GM19035 (cell line): Measurements from ENCODE around the gene ADRA2B.
"Not testable (repeated sequence)": the region's sequence is repeated elsewhere in the genome, so short reads cannot be mapped to it uniquely, and the experiment has no call there.

ENCODE experiments used
- ATAC-seq: cut with Tn5 transposase; IDR thresholded peaks from one replicate; pipeline ENCODE4 v1.9.1; 2021; ENCODE audit not compliant: unreplicated experiment

The ADRA2B gene

DNA sequence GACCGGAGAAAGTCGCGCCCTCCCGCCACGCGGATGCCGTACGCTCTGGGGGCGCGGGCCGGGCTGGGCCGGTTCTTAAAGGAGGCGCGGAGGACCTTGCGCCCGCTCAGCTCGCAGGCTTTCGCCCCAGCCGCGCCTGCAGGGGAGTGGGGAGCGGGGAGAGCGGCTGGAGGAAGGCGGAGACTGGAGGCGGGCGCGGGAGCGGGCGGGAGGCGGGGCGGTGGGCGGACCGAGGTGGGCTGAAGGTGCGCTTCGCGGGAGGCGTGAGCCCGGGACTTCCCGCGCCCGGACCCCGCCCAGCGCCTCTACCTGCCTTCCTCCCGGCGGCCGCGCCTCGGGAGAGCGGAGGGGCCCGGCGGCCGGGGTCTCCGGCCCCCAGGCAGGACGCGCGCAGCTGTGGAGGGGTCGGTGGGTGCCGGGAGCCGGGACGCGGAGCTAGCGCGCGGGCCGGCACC is at the start of gene ADRA2B:
Gene ADRA2B (minus strand): TSS at position 148 of the 455 bp plus-strand sequence. CDS start 422 bp downstream, outside the sequence.
- peak; percentile 55 for ATAC-seq

DNA sequence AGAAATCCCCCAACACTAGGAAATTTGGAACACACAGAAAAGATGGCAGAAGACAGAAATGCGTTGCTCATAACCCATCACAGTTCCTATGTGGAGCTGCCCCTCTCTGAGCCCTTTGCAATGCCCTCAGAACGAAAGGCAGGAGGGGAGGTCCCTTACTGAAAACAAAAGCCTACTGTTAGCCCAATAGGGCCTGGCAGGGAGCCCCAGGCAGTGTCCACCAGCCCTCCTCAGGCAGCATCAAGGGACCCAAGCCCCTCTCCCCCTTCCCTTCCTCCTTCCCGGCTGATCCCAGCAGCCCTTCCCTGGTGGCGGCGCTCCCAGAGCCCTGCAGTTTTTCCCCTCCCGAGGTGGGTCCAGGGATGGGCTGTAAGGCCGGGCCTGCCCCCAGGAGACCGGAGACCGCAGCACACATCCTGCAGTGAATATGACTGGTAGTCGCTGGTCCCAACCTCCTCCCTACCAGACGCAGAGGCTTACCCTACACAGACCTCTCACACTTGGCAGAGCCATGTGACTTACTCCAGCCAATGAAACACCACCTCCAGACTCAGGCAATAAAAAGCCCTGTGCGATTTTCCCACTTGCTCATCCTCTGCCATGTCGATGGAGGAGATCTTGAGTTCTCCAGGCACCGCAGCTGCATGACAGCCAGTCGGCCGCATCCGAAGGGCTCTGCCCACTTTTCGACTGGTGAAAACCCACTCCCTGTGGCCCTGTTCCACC is 48.3 kb upstream of the ADRA2B start:
- peak; percentile 73 for ATAC-seq

DNA sequence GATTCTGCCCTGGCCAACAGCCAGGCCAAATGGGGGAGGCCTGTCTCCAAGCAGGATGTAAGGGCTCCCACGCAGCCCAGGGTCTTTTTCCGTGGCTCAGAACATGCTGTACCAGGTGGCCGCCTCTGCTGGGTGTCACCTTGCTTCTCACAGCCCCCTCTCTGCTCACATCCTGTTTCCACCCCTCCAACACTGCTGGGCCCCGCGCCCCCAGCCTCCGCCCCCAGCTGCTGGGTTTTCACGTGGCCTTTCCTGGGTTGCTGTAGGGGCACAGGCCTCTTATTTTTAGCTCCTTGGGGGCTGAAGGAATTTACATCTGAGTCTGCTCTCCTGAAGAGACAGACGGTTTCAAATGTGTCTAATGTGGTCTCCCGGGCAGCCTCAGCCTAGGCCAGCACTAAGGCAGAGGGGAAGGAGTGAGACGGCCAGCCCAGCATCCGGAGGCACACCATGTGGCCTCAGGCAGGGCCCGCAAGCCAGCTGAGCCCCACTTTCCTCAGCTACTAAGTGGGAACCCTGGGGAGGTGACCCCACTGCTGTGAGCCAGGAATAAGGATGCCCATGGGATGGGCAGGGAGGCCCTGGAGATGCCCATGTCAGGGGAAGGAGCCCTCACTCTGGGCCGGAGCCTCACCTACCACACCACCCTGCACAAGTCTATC is 47.5 kb upstream of the ADRA2B start:
- ATAC-seq = peak; percentile 50

DNA sequence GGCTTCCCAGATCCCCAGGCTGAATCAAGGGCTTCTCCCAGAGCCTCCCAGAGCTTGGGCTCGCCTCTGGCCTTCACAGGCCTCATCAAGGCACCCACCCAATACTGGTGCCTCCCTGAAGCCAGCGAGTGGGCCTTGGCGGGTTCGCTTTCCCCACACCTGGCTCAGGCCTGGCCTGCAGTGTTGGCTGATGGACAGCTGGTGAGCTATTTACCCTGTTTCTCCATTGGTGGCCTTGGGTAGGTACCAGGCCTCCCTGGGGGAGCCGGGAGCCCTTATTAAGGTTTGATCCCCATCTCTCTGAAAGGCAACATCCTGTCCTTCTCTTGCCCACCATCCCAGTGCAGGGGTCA is 47.0 kb upstream of the ADRA2B start:
- ATAC-seq = no peak

DNA sequence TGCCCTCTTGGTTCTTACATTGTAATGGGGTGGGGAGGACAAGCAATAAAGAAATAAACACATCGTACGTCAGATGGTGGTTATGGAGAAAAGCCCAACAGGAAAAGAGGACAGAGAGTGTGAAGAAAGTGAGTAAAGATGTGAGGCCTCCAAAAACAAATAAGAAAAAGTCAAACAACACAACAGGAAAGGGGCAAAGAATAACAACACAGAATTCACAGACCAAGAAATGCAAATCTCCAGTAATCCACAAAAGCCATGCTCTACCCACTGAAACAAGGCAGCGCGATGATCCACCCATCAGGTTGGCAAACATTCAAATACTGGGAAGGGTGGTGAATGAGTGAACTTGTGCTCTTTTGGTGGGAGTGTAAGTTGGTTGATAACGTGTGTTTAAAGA is 45.5 kb upstream of the ADRA2B start:
- no peak for ATAC-seq

DNA sequence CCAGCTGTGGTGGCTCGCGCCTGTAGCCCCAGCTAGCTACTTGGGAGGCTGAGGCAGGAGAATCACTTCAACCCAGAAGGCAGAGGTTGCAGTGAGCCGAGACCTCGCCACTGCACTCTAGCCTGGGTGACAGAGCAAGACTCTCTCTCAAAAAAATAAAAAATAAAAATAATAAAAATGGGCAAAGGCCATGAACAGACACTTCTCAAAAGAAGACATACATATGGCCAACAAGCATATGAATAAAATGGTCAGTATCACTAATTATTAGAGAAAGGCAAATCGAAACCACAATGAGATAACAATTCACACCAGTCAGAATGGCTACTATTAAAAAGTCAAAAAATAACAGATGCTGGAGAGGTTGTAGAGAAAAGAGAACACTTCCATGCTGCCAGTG is 44.0 kb upstream of the ADRA2B start:
- not testable (repeated sequence) for ATAC-seq

DNA sequence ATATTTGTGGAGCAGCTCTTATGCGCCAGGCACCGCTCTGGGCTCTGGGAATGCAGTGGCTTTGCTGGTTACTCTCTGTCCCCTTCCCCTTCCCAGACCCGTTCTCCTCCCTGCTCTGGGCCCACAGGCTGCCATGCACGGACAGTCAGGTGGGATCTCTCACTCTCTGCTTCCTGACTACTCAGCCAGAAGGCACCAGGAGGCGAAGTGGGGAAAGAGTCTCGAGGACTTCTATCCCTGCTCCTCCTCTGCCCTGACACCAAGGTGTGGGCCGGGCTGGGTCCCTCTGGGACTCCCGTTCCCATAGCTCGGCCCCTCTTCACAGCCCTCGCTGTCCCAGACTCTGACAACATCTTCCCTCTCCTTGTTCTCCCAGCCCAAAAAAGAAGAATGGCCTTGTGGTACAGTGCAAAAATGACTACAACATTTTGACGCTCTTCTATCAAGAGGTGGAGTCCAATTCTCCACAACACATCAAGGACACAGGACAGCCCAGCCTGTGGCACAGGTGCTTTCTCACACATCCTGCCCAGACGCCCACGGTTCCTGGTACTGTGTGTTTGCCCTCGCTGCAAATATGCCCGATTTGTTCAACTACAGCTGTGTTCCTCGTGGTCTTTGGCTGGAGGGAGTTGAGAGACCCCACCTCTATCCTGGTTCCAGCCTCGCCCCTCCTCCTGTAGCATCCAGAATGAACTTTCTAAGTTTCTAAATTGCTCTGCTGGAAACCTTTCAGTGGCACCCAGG is 42.9 kb upstream of the ADRA2B start:
- no peak for ATAC-seq

DNA sequence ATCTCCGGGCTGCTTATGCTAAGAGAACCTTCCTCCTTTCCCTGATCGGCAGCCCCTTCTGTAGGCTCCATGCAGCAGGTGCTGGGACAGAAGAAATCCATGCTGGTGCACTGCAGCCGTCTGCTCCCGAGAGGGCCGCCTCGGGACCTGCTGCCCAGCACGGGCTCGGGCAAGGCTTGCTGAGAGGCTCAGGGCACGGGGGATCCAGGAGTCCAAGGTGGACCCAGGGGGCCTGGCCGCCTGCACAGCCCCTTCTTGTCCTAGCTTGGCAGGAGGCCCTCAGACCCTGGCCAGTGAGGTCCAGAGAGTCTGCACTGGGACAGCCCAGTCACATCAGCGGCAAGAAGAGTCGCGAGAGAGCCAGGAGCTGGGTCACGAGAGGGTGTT is 42.2 kb upstream of the ADRA2B start:
- no peak for ATAC-seq

DNA sequence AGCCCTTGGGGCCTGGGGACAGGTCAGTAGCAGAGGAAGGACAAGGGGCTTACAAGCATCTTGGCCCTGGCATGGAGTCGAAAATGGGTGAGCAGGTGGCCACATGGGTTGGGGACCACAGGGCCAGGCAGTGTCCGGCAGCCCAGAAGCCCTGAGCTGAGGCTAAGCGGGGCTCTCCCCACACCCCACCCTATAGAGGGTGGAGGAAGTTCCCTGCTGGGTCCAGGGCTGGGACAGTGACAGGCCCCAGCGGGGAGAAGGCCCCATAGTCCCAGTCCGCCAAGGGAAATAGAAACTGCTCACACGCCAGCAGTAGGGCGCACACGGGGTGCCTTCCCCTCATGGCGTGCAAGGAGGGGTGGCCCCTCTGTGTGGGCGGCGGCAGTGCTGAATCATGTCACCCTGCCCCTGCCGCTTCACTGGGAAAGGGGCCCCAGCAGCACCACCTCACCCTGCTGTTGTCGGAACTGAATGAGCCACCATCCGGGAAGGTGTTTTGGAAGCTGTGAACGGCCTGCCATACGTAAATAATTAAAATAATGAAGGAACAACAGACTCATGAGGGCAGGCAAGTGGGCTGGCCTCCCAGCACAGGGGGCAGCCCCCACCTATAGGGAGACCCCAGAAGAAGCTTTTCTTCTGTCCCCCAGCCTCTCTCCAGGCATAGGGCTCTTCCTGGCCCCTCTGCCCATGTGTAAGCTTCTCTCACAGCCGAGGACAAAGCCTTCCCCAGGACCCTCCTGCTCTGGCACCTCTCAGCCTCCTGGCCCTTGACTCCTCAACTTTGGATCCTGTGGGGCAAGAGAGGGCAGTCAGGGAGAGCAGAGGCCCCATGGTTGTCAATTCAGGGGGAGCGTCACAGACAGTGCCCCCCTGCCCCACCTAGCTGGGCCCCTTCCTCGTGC is 41.5 kb upstream of the ADRA2B start:
- peak; percentile 56 for ATAC-seq

DNA sequence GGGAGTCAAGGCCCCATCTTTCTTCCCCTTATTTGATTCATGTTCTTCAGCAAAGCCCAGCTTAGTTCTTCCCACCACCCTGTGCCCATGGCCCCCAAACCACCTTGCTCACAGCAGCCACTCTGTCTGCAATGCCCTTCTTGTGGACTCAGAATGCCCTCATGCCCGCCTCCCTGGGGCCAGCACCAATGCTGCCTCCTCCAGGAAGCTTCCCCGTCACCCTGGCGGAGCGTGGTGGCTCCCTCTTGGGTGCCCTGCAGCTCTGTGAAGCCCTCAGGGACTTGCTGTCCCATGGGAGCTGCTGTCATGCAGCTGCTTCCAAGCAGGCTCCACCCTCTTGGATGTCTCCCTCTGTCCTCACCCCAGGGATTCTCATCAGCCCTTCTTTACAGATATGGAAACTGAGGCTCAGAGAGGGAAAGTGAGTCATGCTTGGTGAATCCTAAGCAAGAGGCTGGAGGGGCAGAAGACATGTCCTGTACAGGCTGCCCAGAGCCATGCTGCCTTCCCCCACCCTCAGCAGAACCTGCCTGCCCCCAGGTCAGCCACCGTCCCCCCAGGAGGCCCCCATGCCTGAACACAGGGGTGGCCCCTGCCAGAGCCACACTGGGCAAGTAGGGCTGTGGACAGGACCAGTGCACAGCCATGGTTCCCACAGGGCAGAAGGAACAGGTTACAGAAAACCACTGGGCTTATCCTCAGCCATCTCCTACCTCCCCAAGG is 40.7 kb upstream of the ADRA2B start:
- ATAC-seq = peak; percentile 21

DNA sequence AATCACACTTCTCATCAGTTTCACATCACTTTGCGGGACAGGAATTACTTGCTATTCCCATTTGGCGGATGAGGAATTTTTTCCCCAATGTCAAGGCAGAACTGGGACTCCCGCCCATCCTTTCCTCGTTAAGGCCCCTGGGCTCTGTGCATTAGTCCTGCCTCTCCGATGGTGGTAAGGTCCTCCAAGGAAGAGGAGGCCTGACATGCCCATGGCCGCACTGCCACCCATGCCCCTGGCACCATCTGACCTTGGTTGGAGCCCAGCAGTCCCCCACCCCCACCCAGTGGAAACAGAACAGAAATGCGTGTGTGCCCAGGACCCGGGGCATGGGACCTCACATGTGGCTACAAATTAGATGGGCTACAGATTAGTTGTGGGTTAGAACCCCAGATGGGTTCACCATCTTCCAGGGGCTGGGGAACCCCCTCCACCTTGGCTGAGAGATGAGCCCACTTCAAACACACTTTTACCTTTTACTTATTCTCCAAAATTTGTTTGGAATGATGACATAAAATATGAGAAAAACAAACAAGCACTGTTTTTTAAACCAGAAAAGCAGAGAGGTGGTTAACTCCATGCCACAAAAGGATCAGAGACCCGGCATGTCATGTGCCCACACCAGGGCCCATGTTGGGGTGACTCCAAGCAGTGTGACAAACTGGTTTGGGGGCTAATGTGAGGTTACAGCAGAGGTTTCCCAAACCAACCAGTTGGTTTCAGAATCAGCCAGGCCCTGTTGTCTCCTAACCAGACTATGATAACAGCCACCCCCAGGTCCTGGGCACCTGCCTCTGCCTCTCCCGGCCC is 39.8 kb upstream of the ADRA2B start:
- no peak for ATAC-seq

DNA sequence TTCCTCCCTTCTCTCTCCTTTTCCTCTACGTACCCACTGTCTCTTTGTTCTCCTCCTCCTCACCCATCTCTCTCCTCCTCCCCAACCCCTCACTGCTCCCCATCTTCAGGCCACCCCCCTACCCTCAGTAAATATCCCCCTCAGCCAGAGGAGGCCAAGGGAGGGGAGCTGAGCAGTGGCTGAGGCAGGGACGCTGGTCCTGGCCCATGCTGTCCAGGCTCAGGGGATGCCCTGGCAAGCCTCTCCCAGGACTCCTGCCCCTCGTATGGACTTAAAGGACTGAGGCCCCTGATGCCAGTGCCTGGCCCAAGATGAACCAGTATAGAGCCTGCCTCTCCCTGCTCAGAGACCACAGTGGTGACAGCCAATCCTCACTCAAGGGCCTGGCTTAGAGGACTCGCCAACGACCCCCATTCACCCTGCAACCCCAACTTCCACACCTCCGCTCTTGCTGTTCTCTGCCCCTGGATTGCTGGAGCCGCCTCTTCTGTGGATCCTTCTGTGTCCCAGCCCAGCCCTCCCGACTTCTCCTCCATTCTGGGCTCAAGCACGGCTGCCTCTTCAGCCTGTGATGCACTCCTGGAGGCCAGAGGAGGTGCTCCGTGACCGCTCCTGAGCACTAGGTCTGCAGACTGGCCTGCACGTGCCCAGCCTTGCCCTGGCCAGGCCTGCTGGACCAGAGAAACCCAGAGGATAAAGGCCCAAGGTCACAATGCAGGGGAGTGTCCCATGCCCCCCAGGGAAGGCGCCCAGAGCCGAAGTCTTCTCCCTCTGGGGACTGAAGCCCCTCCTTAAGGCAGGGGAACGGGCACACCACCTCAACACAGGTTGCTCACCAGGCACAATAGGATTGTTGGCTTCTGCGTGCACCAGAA is 38.4 kb upstream of the ADRA2B start:
- ATAC-seq = no peak

DNA sequence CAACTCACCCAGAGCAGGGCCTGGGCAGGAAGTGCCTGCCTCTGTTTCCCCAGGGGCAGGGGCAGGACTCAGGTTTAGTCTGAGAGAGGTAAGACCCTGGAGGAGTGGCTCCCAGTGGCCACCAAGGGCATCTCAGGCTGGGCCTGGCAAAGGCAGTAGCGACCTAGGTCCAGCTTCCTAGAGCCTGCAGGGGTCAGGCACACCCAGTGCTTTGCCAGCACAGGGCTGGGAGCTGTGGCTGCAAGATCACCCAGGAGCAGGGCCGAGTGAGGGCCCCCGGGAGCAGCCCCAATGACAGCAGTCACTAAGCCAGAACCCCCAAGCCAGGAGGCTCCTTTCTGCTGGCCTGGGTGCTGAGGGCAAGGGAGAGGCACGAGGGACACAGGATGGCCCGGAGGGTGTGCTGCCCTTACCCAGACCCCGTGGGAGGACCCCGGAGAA is 37.6 kb upstream of the ADRA2B start:
- ATAC-seq = no peak

DNA sequence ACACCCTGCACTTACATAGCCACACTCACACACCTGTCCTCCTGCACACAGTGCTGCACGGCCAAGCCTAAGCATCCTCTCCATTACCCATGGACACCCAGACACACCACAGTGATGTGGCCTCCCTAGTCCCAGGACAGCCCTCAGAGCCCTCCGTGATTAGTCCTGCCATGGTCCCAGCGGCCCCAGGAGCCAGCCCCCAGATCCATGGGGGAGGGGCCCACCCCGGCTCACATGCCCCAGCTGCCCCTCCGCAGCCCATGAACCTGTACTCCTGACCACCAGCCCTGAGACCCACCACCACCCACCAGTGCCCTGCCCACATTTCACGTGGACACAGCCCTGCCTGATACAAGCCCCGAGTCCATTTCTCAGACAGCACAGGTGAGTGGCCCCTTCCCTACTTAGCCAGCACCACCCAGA is 36.9 kb upstream of the ADRA2B start:
- ATAC-seq = no peak

DNA sequence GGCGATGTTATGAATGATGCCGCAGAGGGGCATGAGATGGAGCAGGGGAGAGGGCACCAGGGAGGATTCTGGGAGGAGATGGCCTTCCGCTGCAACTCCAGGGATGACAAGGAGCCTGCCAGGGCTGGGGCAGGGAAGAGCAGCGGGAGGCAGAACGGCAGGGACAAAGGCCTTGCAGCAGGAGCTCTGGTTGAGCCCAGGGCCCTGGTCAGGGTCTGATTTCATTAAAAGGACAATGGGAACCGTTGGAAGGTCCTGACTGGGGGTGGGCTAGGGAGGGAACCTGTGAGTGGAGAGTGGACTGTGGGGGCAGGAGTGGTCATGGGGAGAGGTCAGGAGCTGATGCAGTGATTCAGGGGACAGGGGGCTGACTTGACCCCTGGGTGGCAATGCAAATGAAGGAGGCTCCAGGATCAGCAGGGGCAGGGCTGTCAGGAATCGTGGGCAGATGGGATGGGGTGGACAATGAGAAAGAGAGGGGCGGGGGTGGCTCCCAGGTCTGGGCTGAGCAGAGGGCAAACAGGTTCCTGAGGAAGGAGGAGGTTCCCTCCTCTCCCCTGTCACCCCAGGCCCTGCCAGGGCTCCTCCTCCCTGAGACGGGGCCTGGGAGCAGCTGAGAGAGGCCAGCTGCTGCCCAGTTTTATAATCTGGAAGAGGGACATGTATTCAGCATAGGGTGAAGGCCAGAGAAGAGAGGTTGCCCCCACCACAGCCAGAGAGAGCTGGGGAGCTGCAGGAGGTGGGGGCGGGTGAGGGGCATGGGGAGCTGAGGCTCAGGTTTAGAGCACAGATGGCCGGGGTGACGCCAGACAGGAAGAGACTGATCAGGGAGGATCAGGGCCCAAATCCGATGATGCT is 36.2 kb upstream of the ADRA2B start:
- ATAC-seq = no peak

DNA sequence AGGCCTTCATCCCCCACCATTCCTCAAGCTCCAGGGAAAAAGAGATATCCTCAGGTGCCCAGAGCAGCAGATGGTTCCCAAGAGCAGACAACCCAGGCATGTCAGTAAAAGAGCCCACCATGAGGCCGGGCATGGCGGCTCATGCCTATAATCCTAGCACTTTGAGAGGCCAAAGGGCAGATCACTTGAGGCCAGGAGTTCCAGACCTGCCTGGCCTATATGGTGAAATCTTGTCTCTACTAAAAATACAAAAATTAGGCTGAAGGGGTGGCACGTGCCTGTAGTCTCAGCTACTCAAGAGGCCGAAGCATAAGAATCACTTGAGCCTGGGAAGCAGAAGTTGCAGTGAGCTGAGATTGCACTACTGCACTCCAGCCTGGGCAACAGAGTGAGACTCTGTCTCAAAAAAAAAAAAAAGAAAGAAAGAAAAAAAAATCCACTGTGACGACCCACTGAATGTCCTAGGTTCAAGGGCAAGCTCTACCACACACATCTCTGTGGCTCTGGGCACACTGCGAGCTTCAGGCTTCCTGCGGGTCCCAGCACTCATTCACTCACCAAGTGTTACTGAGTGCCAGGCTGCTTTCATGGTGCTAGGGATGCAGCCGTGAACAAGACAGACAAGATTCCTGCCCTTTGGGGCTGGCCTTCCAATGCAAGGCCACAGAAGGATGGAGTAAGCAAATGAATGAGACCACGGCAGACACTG is 35.4 kb upstream of the ADRA2B start:
- ATAC-seq = no peak
